GM23248 (cell line): ENCODE measurements around the gene GRP.

ENCODE experiments used
- EZH2 ChIP-seq: fragments of 200-600 bp; sonication (generic); IDR thresholded peaks from 2 replicates; pipeline ENCODE4 v1.6.1; 2018; ENCODE audit warnings: antibody characterized with exemption, mild to moderate bottlenecking; ENCODE audit not compliant: insufficient read depth, poor library complexity, severe bottlenecking
- EZH2phosphoT487 ChIP-seq: fragments of 200-600 bp; sonication (generic); IDR thresholded peaks from 2 replicates; pipeline ENCODE4 v1.6.1; 2018; ENCODE audit warnings: antibody characterized with exemption, moderate library complexity, mild to moderate bottlenecking, low read depth; ENCODE audit not compliant: insufficient read depth

- no peak for TF ChIP-seq EZH2phosphoT487
- TF ChIP-seq EZH2, result no peak
Observed at GRCh38 chr18:59279722-59280121, 59.8 kb downstream of the GRP start.
